GM18907 (cell line): Measurements from ENCODE around the gene ANTXR1.
"Not testable (repeated sequence)": the region's sequence is repeated elsewhere in the genome, so short reads cannot be mapped to it uniquely, and the experiment has no call there.

ENCODE experiments used
- ATAC-seq: cut with Tn5 transposase; IDR thresholded peaks from one replicate; pipeline ENCODE4 v1.9.1; 2021; ENCODE audit warnings: mild to moderate bottlenecking, moderate library complexity; ENCODE audit not compliant: unreplicated experiment

Gene ANTXR1

GRCh38 chr2:69223759-69224511 lies 211.0 kb downstream of the ANTXR1 start:
- no peak for ATAC-seq

DNA sequence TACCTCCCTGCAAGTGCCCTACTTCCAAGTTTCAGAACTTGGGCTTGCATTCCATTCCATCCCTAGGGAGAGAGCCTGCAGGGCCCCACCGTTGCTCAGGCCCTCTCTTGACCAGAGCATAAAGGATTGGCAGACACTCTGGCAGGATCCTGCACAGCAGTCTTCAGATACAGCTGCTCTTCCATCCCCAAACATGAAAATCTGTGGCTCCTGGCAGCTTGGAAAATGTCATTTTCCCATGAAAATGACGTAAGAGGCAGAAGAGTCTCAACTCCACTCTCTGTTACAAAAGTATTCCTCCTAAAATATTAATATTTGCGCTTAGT lies 211.5 kb downstream of the ANTXR1 start:
- ATAC-seq, result no peak

DNA sequence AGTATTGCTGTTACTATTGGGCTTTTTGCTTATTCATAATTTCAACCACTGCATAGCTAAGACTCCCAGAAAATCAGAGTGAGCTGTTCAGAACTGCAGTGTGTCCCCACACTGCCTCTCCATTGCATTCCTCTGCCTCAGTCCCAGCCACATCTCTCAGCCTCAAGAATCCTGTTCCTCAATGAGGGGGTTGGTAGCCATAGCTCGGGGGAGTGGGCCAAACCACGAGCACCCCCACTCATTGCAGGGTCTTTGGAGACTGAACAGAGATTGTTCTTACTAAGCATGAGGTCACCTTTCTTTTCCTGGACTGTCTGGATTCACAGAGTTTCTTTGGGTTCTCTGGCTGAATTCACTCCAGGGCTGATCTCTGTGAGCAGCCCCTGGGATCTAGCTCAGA lies 213.0 kb downstream of the ANTXR1 start:
- ATAC-seq, result no peak

GRCh38 chr2:69226903-69227302 lies 213.9 kb downstream of the ANTXR1 start:
- ATAC-seq, result no peak

GRCh38 chr2:69227716-69228115 lies 214.7 kb downstream of the ANTXR1 start:
- no peak for ATAC-seq

- not testable (repeated sequence) for ATAC-seq
Observed at GRCh38 chr2:69230946-69231345, 218.0 kb downstream of the ANTXR1 start.

GRCh38 chr2:69231612-69232277 lies 218.8 kb downstream of the ANTXR1 start:
- no peak for ATAC-seq

DNA sequence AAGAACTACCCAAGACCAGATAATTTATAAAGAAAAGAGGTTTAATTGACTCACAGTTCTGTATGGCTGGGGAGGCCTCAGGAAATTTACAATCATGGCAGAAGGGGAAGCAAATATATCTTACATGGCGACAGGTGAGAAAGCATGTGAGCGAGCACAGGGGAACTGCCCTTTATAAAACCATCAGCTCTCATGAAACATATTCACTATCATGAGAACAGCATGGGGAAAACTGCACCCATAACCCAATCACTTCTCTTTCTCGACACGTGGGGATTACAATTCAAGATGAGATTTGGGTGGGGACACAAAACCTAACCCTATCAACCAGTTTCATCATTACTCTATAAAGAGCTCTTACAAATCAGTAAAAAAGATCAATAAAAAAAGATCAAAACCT lies 222.9 kb downstream of the ANTXR1 start:
- not testable (repeated sequence) for ATAC-seq

DNA sequence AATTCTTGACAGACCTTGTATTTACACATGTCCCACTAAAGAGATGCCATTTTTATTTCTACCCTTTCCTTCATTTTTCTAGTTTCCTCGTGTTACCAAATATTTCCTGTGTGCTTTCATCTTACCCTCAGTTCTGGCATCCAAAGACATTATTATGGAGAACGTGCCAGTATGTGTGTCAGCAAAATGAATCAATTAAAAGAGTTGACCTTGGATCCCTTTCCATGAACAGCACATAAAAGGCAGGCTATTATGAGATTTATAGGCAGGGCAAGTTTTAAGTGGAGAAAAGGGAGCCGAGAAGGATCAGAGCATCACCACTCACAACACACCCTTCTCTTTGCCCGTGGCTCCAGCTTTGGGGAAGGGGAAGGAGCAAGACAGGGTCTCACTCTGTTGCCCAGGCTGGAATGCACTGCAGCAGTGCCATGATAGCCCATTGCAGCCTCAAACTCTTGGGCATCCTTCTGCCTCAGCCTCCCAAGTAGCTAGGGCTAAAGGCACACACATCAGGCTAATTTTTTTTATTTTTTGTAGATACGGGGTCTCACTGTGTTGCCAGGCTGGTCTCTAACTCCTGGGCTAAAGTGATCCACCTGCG lies 224.2 kb downstream of the ANTXR1 start:
- ATAC-seq, result no peak

GRCh38 chr2:69238449-69239031 lies 225.6 kb downstream of the ANTXR1 start:
- ATAC-seq, result no peak

- ATAC-seq, result no peak
Observed at GRCh38 chr2:69241093-69241492, 228.1 kb downstream of the ANTXR1 start.

- ATAC-seq, result no peak
Observed at GRCh38 chr2:69241664-69242514, 228.9 kb downstream of the ANTXR1 start.

GRCh38 chr2:69242651-69243051 lies 229.7 kb downstream of the ANTXR1 start:
- no peak for ATAC-seq

GRCh38 chr2:69243652-69244051 lies 230.7 kb downstream of the ANTXR1 start:
- no peak for ATAC-seq

- no peak for ATAC-seq
Observed at GRCh38 chr2:69244882-69245281, 231.9 kb downstream of the ANTXR1 start.

GRCh38 chr2:69247583-69247982 lies 234.6 kb downstream of the ANTXR1 start:
- ATAC-seq, result no peak

DNA sequence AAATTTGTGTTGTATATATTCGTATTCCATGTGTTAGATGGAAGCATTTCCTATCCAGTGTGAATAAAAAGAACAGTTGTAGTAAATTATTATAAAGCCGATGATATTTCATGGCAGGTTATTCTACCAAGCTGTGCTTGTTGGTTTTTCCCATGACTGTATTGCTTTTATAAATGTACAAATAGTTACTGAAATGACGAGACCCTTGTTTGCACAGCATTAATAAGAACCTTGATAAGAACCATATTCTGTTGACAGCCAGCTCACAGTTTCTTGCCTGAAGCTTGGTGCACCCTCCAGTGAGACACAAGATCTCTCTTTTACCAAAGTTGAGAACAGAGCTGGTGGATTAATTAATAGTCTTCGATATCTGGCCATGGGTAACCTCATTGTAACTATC lies 235.3 kb downstream of the ANTXR1 start:
- no peak for ATAC-seq

- ATAC-seq, result no peak
Observed at GRCh38 chr2:69250981-69251380, 238.0 kb downstream of the ANTXR1 start.

DNA sequence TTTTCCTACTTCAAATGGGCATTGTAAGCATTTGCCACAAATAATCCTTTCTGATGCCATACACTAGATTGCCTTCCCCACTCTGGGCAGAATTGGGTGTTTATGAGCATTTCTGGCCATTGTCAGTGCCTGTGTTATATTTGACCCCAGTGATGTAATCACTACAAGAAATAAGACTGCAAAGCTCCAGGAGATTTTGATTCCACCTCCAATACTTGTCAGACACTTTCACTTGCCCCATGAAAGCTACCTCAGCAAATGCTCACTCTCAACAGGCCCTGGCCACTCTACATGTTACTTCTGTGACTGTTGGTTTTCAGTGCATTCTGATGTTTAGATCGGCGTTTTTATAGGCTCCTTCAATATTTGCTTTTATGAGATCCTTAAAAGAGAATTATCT lies 239.0 kb downstream of the ANTXR1 start:
- ATAC-seq, result no peak

DNA sequence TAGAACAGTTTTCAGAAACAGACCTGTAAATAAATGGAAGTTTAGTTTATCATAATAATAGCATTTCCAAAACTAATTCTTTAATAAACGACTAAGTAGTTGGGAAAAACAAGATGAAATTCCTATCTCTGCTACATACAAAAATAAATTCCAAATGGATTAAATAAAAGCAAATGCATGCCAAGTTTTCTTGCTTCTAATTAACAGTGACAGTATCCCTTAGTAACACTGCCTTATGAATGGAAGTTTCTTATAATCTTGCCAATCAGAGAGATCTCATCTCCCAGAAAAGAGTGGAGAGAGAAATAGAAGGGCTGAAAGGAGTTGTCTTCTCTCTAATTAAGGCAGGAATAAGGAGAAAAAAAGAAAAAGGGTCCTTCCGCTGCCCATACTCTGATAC lies 240.1 kb downstream of the ANTXR1 start:
- no peak for ATAC-seq
